Stimulated activated CD8-positive, alpha-beta memory T cell treated with anti-CD3 and anti-CD28 coated beads, Interleukin-7, amount 100 ng/mL, for 48 hours (primary cell): Measurements from ENCODE around the gene GAN.
A peak's percentile ranks its signal among the peaks of the same experiment; 100 is the strongest.
"Not testable (repeated sequence)": the region's sequence is repeated elsewhere in the genome, so short reads cannot be mapped to it uniquely, and the experiment has no call there.

Experiments used
- DNase-seq, 2 donors: peaks; one replicate each; pipeline ENCODE4 v3.0.0-alpha.2; 2020; ENCODE audit warnings: low read depth in 1 of 2; ENCODE audit errors: extremely low read depth in 1 of 2

The GAN gene

DNA sequence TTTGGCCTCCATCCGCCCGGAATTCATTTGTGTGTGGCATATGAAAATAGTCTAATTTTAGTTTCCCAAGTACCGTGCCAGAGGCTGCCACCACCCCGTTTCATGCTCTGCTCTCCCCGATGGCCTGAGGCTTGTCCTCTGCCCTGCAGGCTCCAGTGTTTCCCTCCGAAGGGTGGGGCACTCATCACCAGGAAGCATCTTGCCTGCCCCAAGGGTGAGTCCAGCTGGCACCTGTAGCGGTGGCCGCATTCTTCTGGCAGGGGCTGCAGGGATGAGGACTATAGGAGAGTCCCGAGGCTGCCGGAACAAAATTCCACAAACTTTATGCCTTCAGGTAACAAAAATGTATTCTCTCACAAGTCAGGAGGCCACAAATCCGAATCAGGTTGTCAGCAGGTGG, 106.8 kb downstream of the GAN start:
- DNase-seq = no peak

DNA sequence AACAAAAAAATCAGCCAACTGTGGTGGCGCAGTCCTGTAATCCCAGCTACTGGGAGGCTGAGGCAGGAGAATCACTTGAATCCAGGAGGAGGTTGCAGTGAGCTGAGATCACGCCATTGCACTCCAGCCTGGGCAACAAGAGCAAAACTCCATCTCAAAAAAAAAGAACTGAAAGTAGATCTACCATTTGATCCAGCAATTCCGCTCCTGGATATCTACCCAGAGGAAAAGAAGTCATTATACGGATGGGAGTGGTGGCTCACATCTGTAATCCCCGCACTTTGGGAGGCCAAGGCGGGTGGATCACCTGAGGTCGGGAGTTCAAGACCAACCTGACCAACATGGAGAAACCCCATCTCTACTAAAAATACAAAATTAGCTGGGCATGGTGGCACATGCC, 107.4 kb downstream of the GAN start:
- DNase-seq = not testable (repeated sequence)

DNA sequence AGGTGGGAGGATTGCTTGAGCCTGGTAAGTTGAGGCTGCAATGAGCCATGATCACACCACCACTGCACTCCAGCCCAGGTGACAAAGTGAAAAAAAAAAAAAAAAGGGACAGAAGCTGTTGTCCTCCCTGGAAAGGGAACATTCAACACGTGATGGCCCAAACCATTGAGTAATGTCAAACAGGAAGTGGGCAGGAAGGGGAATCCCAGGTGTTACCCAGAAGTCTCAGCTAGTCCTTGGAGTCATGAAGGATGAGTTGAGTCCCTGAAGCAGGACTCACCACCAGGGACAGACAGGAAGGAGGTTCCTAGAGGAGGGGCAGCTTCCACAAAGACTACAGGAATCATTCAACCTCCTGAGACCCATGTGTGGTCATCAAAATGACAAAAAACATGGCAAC, 110.0 kb downstream of the GAN start:
- peak in 1 of 2 donors; percentile 33 for DNase-seq

DNA sequence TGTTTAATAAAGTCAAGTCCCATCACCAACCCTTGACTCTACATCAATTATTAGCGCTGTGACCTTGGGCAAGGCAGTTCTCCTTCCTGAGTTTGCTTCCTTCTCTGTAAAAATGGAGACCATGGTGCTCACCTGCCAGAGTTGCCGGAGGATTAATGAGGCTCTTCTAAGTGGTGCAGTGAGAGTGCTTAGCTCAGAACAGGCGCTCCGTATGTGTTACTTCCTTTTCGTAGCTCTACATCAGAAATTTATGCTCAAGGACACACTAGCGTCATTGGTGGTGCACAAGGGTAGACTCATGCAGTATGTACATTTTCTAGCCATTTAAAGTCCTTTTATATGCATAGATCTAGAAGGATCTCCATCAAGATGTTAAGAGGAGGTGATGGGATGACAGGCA, 112.5 kb downstream of the GAN start:
- DNase-seq = no peak

DNA sequence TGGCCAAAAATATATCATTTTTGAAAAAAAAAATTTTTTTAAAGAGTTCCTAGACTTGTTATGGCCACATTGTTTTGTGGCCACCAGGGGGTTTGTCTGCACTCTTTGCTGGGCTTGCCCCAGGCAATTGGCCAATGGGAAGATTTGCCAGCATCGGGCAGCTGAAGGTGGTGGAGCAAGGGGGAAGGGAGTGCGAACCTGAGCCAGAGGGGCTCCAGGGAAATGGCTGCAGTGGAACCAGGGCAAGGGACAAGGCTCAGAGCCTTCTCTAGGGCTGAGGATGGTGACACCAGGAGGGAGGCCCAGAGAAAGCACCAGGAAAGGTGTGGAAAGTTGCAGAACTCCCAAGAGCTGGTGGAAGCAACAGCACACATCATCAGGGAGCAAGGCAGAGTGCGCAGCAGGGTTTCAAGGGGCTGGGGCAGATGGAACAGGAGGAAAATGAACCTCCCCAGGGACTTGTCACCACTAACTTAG, 114.3 kb downstream of the GAN start:
- no peak for DNase-seq

DNA sequence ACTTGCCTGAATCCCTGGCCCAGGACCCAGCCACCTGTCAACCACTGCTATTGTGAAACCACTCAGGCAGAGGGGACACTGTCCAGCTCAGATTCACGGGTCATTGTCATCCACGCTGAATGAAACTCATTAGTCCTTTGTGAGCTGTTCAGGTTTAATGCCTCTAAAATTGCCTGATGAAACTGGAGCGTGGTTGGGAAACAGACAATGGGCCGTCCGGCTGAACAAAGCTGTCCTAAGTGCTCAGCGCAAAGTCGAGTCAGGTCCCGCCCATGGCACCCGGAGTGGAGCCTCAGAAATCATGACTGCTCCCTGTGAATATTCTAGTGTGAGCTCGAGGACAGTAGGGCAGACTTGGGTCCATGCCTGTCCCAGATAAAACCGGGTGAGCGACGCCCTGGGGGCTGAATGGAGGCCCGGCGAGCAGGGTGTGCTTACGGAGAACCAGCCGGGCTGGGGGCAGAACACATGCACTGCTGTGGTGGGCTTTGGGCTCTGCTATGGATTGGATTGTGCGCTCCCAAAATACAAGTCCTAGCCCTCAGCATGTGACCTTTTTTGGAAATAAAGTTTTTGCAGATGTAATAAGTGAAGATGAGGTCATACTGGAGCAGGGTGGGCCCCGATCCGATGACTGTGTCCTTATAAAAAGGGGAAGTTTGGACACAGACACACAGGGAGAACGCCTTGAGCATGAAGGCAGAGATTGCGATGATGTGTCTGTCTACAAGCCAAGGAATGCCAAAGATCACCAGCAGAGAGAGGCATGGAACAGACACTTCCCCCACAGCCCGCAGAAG, 117.0 kb downstream of the GAN start:
- no peak for DNase-seq

DNA sequence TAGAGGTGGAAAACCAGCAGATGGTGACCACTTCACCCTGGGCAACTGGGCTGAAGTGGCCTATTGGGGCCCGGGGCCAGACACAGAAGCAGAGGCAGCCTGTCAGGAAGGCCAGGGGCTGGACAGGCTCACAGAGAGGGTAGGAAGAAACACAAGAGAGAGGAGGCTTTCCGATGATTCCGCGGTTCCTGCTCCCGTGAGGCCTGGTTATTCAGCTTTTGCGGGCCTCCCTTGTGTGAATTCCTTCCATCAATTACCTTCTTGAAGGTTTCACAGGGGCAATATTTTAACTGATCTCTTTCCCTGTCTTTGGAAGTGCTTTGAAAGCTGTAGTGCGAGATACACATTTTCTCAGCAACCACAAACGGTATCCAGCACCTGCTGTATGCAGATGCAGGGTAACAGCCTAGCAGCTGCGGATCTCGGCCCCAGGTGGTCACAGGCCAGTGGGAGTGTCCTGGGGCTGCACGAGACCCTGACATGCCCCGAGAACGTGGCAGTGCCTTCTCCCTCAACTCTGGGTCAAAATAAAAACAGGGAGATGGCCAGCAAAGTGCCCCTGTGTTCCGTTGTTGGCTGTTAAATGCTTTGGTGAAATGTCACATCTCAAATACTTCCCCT, 118.3 kb downstream of the GAN start:
- DNase-seq = no peak

DNA sequence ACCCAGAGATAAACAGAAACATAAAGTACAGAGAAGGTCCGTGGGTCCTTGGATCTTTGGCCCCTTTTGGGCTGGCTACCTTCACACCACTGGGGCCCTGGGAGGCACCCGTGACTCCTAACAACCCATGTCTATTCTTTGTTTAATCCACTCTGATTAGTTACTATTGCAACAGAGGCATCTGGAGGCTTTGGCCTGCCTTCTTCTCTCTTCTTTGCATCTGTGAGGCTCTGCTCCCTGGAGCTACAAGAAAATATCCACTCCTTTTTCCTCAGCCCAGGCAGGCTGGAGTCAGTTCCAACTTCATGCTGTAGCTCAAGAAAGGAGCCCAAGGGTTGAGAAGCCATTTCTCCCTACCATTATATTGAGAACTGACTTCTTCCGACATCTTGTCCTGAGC, 120.3 kb downstream of the GAN start:
- no peak for DNase-seq

DNA sequence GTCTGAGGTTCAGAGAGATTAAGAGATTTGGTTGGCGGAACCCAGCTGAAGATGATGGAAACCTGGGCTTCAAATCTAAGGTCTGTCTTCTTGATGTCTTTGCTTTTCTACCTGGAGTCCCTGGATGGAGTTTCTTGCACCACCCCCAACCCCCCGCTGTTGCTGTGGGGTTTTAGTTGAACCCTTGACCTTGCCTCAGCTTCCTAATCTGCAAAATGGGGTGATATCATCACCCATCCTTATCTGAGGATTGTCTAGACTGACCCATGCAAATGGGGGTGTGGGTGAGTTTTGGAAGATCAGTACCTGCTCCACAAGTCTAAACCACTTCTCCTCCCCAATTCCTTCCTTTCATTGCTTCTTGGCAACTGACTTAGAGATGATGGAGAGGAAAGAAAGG, 120.8 kb downstream of the GAN start:
- DNase-seq = no peak

DNA sequence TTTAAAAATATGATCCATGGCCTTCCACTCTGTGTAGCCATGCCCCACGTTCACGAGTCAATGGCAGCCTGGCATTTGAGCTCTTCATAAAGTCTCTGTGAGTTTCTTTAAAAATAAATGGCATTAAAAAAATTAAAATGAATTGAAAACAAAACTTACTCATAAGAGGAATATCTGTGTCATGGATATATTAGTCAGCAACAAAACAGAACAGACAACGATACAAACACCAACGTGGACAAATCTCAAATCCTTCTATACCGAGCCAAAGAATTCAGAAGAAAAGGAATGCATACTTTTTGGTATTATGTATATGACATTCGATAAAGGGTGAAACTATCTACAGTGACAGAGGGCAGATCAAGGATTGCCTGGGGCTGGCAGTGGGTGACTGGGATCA, 121.6 kb downstream of the GAN start:
- DNase-seq = no peak

DNA sequence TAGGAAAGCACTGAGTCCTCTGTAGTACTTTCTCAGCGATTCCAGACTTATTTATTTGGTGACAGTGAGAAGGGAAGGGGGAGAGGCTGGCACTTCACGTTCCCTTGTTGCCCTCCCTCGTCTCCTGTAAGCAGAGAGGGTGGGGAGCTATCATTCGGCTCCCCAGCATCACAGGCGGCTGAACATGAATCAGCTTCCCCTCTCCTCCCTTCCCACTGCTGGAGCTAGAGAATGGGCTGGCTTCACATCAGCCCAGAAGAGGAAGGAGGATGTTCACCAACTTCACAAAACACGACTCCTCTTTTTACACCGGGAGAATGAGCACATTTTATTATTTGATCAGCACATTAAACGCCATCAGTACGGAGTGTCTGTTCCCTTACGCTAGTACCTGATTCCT, 123.1 kb downstream of the GAN start:
- DNase-seq = no peak
